ENCODE measurements around the gene TRMT61A.

- TF ChIP-seq CTCF (IDR thresholded peaks at IDR 0.05): no peak
- TF ChIP-seq POLR2AphosphoS5 (IDR thresholded peaks at IDR 0.05): no peak
These were observed 15.6 kb downstream of the TRMT61A start for GRCh38 chr14:103544388-103545218.

Measured in prostate gland (tissue), 2 donors.